CD4-positive, alpha-beta T cell treated with Interleukin-1 beta for 1 hour (primary cell): ENCODE data around the gene TEX47.
A peak's percentile ranks its signal among the peaks of the same experiment; 100 is the strongest.

Source experiments
- DNase-seq, 2 donors: peaks; one replicate each; pipeline ENCODE4 v3.0.0-alpha.2; 2020 to 2022

Gene TEX47

DNA sequence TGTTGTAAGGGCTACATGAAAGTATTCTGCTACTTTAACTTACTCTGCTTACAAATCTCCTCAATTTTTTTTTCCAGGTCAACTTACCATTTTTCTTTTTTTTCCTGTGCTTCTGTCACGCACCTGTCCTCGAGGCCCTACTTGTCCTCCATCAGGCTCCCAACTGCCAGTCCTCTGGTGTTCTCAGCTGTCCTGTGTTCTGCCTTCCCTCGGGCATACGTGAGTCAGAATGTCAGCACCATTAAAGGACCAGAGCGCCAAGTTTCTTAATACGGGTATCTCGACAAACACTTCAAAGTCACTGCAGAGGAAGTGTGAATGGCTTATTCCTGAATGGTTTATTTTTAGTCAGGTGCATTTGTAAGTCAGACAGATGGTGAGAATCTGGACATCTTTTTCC, at the start of gene TEX47:
Gene TEX47, minus strand, starts transcription at position 185 of the 400 bp plus-strand sequence. CDS start 795 bp downstream, outside the sequence.
- DNase-seq = no peak

DNA sequence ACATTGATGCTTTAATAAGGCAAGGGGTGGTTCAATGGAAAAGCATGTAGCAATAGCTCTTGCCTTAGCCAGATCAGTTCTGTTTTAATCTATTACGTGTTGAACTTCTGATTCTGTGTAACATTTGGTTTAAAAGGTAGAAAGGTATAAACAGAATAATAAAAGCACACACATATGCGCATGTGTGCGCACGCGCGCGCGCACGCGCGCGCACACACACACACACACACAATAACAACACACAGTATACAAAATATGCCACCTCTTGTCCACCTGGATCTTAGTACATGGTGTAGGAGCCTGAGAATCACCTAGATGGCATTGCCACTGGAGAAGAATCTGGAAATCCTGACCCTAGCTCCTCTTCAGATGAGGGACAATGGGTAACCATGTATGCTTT, 49.6 kb upstream of the TEX47 start:
- no peak for DNase-seq

DNA sequence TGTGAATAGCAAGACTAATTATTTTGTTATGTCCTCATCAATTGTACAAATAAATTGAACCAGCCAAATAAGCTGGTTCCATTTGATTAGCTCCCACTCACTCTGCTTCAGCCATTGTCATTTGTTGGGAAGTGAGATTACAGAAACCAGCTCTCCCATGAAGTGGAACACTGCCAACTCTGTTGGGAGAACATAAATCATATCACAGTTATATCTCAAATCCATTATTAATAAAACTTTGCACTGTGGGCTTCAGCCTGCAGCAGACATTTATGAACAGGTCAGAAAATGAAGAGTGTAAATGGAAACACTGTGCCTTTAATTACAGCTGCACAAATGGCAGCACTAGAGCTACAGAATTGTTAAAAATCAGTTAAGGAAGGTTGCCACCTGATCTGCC, 46.7 kb upstream of the TEX47 start:
- DNase-seq = no peak

DNA sequence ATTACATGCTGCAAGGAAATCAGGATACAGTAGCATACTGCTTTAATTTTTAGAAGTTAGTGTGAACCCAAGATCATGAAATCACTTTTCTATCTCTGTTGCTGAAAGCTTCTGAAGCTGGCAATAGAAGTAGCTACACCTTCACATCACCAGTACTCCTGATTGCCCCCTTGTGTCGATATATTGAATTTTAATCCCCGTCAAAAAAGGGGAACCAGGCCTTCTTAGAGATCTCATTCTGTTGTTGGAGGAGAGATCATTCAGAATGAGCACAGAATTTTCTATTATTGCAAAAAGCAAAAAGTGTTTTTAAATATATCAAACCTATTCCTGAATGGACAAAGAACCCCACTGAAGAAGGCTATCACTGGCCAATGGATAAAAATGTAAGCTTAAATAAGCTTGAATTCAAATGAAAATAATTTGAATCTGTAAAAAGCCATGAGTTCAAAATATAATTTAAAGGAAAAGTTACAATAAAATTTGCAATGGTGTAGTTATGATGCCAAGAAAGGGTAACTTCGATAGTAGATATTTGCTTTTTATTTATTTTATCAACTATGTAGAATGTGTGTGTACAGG, 39.7 kb upstream of the TEX47 start:
- DNase-seq = peak in 1 of 2 donors; percentile 4

DNA sequence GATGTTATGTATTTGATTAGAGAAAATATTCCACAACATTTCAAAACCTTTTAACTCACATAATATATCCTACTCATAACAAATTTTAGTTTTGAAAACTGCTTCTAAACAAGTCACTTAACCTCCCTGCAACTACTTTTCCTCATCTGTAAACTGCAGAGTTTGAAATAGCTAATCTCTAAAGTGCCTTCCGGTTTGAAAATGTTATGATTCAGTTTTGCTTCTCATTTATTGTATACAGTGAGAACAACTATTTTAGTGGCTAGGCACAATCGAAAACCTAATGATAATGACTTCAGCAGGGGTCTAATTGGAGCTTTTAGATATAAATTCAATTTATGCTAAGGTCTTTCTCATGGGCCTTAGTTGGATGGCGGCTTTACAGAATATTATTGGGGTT, 30.7 kb upstream of the TEX47 start:
- no peak for DNase-seq

DNA sequence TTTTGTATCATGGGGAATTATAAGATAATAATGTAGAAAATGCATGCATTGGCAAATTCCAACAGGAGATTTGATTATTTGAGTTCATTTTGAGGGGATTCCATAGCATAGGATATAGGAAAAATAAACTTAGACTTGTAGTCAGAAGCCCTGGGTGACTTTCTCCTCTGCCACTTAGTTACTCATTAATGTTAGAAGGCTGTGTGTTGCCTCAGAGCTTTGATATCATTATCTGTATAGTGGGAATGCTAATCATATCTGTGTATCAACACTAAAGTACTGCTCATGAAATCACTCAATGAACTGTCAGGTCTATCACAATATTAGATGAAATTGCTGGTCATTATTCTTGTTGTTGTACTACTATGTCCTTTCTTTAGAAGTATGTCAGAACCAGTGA, 23.0 kb upstream of the TEX47 start:
- no peak for DNase-seq

DNA sequence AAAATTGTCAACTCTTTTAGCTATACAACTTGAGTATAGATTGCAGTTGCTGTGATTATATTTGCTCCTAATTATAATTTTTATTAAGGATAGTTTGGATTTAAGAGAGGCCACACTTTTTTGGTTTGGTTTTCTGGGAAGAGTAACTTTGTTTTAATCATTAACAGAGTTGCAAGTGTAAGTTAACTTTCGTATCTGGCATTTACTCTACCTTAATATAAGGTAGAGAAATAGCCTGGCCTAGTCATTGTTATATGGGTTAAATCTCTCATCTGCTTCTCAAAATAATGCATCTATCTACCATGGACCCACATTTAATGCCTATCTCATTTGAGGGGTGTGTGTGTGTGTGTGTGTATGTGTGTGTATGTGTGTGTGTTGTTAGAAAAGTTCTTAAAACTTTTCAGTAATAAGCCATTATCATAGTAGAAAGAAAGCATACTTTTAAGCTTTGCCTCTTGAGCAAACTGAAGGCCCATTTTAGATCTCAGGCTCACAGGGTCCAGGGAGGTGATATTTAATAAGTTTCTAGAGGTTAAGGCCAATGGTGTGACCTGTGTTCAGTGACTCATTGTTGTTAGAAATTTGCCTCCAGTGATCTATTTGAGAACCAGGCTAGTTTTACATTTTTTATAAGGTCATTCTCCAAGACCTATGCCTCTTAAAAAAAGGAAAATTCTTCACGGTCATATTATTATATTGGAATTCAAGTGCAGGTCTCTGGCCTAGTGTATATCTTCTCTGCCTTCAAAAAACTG, 10.9 kb upstream of the TEX47 start:
- no peak for DNase-seq

DNA sequence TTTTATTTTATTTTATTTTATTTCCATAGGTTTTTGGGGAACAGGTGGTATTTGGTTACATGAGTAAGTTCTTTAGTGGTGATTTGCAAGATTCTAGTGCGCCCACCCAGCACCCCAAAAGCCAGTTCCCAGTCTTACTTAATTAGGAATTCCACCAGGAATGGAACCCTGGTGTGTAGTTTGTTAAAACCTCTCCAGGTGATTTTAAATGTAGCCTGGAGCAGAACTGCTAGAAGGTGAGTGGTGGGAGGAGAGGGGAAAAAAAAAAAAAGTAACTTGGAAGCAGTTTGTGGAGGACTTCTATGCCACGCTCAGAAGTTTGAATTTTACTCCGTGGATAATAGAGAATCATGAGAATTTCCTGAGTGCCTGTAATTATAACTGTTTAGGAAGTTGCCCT, 5.5 kb upstream of the TEX47 start:
- DNase-seq = no peak

DNA sequence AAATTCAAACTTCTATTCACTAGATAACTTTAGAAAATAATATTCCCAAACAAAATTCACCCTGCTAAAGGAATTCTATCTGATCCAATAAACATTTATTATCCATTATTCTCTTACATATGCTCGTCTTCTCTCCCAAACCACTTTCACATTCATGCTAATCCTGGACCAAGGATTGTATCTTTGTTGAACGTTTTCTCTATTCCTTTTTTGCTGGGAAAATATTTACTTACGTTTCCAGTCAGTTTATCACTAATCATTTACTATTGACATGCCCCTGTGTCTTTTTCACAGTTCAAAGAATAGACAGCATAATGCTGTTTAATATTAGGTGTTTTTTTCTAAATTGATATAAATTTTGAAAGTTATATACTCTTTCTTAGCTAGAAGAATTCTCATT, 3.2 kb downstream of the TEX47 start:
- DNase-seq = no peak

DNA sequence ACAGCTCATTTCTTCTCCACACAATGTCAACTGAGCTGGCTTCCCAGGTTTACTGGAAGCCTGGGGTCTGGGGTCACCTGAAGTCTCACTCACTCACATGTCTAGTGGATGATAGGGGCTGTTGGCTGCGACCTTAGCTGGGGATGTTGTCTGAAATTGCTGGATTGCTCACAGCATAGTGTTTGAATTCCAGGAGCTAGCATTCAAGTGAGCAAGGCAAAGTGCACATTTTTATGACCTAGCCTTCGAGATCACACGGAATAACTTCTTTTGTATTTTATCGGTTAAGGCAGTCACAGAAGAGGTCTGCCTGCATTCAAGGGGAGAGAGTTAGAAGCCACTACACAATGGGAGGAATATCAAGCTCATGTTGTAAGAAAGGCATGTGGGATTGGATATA, 3.6 kb downstream of the TEX47 start:
- DNase-seq = no peak

DNA sequence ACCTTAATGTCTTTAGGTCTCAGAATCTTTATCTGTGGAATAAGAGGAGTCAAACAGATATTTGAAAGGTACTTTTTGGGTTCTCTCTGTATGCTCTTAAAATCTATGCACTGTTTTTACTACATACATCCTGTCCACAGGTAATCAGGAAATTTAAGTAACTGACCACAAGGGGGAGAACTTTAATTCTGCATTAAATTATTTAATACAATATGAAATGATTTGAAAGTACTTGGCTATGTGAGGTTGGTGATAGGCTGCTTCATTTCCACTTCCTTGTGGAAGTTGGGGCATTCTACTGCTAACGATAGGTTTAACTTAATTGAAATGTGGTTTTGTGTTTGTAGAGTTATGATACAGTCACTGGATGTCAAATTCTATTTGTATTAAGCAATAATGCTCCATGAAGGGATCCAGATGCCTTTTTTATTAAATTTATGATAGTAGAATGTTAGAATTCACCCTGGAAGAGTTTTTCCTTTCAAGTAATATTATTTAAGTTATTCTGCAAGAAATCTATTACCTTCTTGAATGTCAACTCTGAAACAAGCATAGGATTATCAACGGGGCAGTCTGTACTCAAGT, 6.0 kb downstream of the TEX47 start:
- DNase-seq = peak in 1 of 2 donors; percentile 22

DNA sequence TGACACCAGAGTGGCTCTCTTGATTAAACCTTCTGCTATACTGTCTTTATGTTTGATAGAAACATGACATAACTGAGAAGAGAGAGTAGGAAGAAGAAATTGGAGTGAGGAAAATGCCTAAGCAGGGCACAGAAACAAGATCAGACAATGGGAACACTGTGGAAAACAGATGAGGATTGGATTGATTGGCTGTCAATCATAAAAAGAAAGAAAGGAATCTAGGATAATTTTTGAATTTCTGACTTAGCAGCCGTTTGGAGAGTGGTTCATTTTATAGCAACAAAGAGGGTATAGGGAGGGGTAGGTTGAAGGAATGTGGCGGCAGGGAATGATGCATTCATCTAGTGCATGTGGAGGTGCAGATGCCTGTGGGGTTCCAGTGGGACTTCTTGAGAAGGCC, 7.8 kb downstream of the TEX47 start:
- no peak for DNase-seq

DNA sequence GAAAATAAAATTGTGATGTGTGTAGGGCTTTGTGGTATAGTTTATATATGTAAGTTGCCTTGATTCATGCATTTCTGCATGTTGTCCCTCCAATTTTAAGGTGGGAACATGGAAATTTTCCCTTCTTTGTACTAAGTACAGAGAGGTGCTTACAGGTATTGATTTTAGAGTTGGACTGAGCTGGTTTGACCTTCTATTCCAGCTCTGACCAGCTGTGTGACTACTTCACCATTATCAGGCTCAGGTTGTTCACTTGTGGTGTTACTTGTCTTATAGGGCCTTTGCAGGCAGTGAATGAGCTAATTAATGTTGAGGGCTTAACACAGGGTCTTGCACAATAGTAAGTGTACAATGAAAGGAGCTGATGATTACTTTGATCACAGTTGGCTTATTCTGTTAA, 19.7 kb downstream of the TEX47 start:
- no peak for DNase-seq

DNA sequence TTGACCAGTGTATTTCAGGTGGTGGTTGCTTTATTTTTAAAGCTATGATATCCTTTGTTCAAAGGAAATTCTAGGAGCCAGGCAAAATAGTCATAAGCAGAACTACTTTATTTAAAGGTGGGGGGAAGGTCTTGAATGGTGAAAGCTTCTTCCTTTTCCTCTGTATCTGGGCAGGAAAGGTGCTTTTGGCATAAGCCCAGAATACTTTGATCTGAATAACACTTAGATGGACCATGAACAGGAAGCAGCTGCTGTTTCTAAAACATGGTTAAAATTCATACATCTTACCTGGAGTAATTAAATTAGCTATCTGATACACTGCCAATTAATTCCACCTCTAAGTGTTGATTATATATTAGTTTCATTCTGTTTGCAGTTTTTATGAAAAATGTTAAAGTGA, 22.8 kb downstream of the TEX47 start:
- no peak for DNase-seq

DNA sequence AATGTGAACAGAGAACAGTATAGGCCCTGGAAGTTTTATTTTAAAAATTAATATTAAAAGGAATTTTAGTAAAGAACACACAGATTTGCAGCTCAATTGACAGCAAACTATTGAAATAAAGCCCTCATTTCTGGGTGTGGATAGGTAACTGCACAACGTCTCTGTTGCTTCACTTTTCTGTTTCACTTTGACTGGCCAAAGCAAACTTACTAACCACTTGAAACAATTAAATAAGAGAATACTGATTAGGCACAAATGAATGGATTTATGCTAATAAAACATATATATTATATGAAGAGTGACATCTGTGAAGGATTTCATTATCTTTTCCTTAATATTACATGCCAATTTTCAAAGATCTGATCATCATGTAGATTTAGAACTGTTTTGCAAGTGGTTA, 24.1 kb downstream of the TEX47 start:
- no peak for DNase-seq

DNA sequence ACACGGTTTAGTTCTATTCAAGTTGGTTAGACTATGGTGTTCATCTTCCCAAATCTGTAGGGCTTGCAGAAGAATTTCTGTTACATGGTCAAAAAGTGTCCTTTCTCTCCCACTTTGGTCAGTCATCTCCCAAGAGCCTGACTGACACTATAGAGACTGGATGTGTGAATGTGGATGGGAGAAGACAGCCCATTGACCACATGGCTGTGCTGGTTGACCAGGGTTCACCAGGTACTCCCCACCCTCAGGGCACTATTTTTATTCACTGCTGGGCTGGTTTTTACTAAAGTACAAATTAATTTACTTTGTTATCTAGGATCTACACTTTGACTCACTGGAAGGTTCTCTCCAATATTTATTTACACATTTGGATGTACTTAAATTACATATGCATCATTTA, 33.8 kb downstream of the TEX47 start:
- DNase-seq = no peak

DNA sequence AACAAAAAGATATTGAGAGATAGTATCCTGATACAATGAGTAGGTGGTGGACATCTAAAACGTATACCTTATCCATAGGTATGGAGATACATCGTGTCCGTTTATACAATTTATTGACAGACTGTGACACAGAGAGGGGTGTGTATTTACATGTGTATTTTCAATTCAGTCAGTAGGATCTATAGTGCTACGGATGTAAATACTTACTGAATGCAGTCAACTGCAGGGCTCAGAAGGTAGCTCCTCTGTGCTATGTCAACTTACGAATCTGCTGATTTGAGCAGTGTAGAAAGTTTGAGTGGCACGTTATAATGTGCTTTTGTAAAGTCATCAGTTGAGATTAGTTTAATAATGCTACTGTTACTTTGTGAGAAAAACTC, 35.4 kb downstream of the TEX47 start:
- DNase-seq = no peak

DNA sequence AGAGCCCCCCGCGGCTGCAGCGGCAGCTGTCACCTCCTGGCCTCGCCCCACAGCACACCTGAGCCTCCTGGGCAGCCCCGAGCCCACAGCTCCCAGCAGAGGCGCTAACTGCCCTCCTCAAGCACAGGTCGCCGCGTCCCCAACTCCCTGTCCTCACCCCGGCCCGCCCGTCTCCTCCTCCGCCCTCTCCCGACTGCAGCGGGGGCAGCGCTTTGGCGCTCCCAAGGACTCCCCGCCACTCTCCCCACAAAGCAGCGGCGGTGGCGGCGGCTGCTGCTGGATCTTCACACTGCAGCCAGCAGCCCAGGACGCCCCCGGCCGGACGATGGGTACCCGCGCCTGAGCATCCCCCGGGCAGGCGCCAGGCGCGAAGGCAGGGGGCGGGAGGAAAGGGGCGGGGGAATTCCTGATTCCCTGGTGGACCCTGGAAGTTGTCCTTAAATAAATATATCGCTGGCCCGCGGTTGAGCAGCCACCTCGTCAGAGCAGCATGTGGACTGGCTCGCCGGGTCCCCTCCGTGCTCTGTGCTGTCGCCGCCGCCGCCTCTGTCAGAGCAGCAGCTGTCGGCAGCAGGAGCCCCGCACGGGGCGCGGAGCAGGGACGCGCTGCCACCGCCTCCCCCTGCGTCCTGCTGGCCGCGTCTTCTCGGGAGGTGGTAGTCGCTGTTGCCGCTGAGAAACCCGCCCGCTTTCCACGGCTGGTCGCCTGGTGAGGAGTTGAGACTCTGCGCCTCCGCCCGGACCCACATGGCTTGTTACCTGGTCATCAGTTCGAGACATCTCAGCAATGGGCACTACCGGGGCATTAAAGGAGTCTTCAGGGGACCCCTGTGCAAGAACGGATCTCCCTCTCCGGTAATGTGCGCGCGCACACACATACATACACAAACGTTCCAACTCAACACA, 36.1 kb downstream of the TEX47 start, which contains the start of gene ZNF804B:
Gene ZNF804B, plus strand, starts transcription at position 471 of the 906 bp plus-strand sequence. Its CDS starts 277 bp downstream, at position 748.
- DNase-seq = no peak

DNA sequence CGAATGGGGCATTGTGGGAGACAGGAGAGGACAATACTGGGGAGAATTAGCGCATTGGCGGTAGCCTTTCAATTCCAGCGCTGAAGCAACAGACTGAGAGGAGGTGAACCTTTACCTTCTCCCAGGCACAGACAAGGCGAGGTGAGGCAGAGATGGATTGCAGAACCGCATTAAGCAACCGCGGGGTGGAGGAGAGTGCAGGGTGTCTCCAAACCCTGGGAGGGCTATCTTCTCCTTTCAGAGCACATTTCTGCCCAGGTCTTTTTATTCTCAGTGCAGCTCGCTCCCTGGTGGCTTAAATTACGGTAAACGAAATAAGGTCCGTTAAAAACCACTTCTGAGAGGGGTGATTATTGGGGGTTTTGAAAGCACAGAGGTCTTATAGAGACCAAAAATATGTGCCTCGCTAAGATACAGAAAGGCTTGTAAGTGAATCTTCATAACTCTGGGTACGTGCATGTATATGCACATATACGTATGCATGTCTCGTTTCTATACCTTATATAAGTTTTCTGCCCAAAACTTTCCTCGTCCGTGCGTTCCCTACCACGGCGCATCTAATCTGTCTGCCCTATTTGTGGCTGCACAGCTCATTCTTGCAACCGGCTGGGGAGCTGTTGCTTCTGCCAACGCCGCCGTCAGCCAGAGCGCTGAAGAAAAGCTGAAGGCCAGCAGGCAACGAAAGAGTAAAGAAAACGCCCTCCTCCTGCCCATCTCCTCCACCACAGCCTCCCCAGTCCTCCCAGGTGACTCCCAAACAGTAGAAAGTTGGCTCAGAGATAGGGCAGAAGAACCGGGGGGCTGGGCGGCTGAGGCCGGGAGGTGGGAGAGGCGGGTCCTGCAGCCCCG, 36.9 kb downstream of the TEX47 start:
- DNase-seq = no peak

DNA sequence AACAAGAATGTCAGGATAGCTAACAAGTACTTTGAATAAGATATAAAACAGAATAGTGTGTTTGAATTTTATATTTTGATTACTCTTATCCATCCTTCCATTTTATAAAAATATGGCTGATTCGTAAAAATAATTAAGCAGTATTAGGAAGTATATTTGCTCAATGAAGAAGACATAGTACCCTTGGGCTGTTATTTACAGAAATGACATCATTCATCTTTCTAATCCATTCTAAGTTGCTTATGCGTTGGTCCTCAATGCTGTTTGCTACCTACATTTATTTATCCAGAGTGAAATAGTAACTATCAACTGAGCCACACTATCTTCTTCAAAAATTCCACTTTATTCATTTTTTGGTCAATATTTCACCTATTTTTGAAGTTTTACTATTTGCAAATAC, 38.2 kb downstream of the TEX47 start:
- no peak for DNase-seq

DNA sequence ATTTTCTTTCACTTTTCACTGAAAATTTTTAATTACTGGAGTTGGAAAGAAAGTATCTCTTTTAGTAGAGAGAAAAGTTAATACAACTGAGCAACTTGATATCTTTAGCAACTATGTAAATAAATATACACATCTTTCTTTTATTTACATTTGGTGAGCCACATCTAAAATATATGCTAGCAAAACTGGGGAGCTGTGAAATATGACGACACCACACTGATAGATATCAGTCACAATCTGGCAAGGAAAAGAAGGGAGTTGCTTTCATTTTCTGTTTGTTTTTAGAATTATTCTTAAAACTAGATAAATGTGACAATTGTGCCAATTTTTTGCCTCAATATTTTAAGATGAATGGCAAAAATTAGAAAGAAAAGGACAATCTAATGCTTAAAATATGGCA, 38.7 kb downstream of the TEX47 start:
- no peak for DNase-seq

DNA sequence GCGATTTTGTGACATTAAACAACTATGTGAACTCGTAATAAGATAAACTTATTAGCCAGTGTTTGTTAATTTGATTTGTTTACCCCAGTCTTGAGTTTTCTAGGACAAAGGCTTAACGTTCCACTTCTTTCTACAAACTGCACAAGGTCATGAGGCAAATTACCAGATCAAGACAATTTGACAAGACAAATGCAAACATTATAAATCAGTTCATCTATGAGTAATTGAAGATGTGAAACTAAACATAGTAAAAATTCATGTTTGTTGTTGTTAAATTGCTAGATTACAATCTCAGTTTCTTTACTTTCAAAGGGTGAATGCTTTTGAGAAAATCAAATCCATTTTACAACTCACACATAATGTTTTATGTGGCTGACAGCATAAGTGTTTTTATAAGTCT, 49.4 kb downstream of the TEX47 start:
- DNase-seq = no peak
